ENCODE results near the gene HIP1R. TPM values are rescaled to one million over a fixed set of nuclear protein-coding genes. Genes with fewer than 3 reads are reported as not detected.

HIP1R gene
- total and polyA plus RNA-seq, 2 of the 4 experiments (the other 2 are of a cell fraction), result 13.8 to 18.5 TPM

- DNase-seq, result no peak
- no peak overlapping the region for H2BK20ac ChIP-seq (ENCODE audit: low read depth, low read length)
- in situ Hi-C loops (cut with MboI; ENCODE audit: low sequenced_read_pairs) (loop anchor here (5.0 kb wide), 1 partner anchor 378 kb away; no protein-coding TSS in a partner anchor), dilution Hi-C loops (cut with HindIII; ENCODE audit: low sequenced_read_pairs, unreplicated experiment) (no loop called here), intact Hi-C loops (cut with micrococcal nuclease) (loop anchor here (1.0 to 5.0 kb wide), 4 partner anchors 67 to 379 kb away; no protein-coding TSS in a partner anchor)
- ChIA-PET POLR2A (ENCODE audit: unreplicated experiment) (no interaction called here), CTCF (interaction anchor here (0.7 to 1.8 kb wide), 3 partner anchors 29 to 87 kb away, joined by 3 to 5 read pairs (median 5); no protein-coding TSS in a partner anchor)
- no peak overlapping the region for H3K9ac ChIP-seq (ENCODE audit: low read depth, low read length)
- ATAC-seq (ENCODE audit: low read depth), result no peak
- no TSS peak for BruUV-seq (replicated peaks)
- H3K4me1 ChIP-seq (ENCODE audit: control insufficient read depth, insufficient read depth, low read length), result peaks cover 3% of the 10 kb centered on the region; the same call in 1 of the 2 replicates
- H4K20me1 ChIP-seq (ENCODE audit: insufficient read depth, low read length), result peaks cover 27% of the 10 kb centered on the region
- H3K4me3 ChIP-seq (ENCODE audit: insufficient read depth, low read depth, low read length), result no peak overlapping the region
- H2BK15ac ChIP-seq (ENCODE audit: low read depth, low read length), result no peak overlapping the region
- H3K4ac ChIP-seq (ENCODE audit: low read depth, low read length), result no peak overlapping the region
- peaks cover 8 to 10% of the 10 kb centered on the region in 2 experiments; a peak in 3 of 4 replicates for H3K79me1 ChIP-seq (ENCODE audit: low read depth in 1 of 2, low read length in 2 of 2)
- no peak overlapping the region for H4K5ac ChIP-seq (ENCODE audit: low read depth, low read length)
- WGBS, 2 experiments (ENCODE audit: extremely low coverage in 2 of 2, insufficient read length in 1 of 2), result 97% methylated on average over 6 of the region's 26 CpGs; no CpG with 5 or more reads in 1 of the 2 experiments
- no peaks in the 10 kb centered on the region for H3K27me3 ChIP-seq (ENCODE audit: control insufficient read depth, insufficient read depth, low read length)
- H2BK5ac ChIP-seq (ENCODE audit: low read depth, low read length, poor library complexity, severe bottlenecking), result no peak overlapping the region
- H3K18ac ChIP-seq (ENCODE audit: low read depth, low read length), result no peak overlapping the region
- no peak overlapping the region for H4K8ac ChIP-seq (ENCODE audit: low read depth in 2 of 2, low read length in 2 of 2)
- H3K9me1 ChIP-seq (ENCODE audit: insufficient read depth, low read length), result 0 out of 2 replicates have a peak, but pooled peaks cover 6% of the 10 kb centered on the region
- H3K14ac ChIP-seq (replicated peaks; ENCODE audit: low read depth, low read length), result no peak overlapping the region
- H2BK120ac ChIP-seq (ENCODE audit: low read depth, low read length), result no peak overlapping the region
- no peaks in the 10 kb centered on the region for H3K9me3 ChIP-seq (ENCODE audit: control insufficient read depth, insufficient read depth, low read length)
- peak overlapping the region; percentile 9 for H2AFZ ChIP-seq (replicated peaks; ENCODE audit: low read length, poor library complexity)
- H3K4me2 ChIP-seq (ENCODE audit: low read depth, low read length), result no peak overlapping the region
- no peak overlapping the region for H3K23ac ChIP-seq (ENCODE audit: low read depth, low read length)
- no peak overlapping the region for H3K27ac ChIP-seq (ENCODE audit: insufficient read depth, low read length)
- peaks cover 13% of the 10 kb centered on the region; the same call in 1 of the 2 replicates for H3K36me3 ChIP-seq (ENCODE audit: control insufficient read depth, insufficient read depth, low read length)
- H2AK9ac ChIP-seq (replicated peaks; ENCODE audit: low read depth, low read length, poor library complexity), result peak overlapping the region; percentile 32
- no peak overlapping the region for H4K91ac ChIP-seq (ENCODE audit: insufficient read depth, low read depth, low read length)
- H3K56ac ChIP-seq (ENCODE audit: extremely low read depth, insufficient read depth, low read length), result no peak overlapping the region
- no peak overlapping the region for H2AK5ac ChIP-seq (ENCODE audit: low read depth, low read length)
- TF ChIP-seq BHLHE40 (IDR thresholded peaks at IDR 0.05; ENCODE audit: low read depth, low read length) (no peak), CTCF (conservative IDR thresholded peaks at IDR 0.05; ENCODE audit: low read depth, low read length) (no peak), RAD21 (IDR thresholded peaks at IDR 0.05; ENCODE audit: low read length) (no peak), MXI1 (IDR thresholded peaks at IDR 0.05; ENCODE audit: borderline replicate concordance, low read depth, low read length) (no peak), POLR2A (IDR thresholded peaks at IDR 0.05; ENCODE audit: low read depth, low read length) (no peak), MAFK (IDR thresholded peaks at IDR 0.05; ENCODE audit: low read depth, low read length) (no peak), FOS (IDR thresholded peaks at IDR 0.05; ENCODE audit: low read depth, low read length) (no peak), RCOR1 (IDR thresholded peaks at IDR 0.05; ENCODE audit: insufficient replicate concordance, low read length) (no peak), RFX5 (IDR thresholded peaks at IDR 0.05; ENCODE audit: low read depth, low read length) (no peak), NFE2L2 (IDR thresholded peaks at IDR 0.05; ENCODE audit: low read depth, low read length) (no peak), CHD1 (IDR thresholded peaks at IDR 0.05; ENCODE audit: low read depth, low read length) (no peak), MAZ (IDR thresholded peaks at IDR 0.05; ENCODE audit: borderline replicate concordance, low read depth, low read length) (no peak), ELK1 (IDR thresholded peaks at IDR 0.05; ENCODE audit: borderline replicate concordance, low read depth, low read length) (no peak), SMC3 (IDR thresholded peaks at IDR 0.05; ENCODE audit: low read depth, low read length) (no peak), CEBPB (IDR thresholded peaks at IDR 0.05; ENCODE audit: low read depth, low read length) (no peak)
Measured at GRCh38 chr12:122859303-122860039, 24.2 kb downstream of the HIP1R start.

Measured in IMR-90 (cell line).